Measurements from ENCODE around the gene GZF1.

DNA sequence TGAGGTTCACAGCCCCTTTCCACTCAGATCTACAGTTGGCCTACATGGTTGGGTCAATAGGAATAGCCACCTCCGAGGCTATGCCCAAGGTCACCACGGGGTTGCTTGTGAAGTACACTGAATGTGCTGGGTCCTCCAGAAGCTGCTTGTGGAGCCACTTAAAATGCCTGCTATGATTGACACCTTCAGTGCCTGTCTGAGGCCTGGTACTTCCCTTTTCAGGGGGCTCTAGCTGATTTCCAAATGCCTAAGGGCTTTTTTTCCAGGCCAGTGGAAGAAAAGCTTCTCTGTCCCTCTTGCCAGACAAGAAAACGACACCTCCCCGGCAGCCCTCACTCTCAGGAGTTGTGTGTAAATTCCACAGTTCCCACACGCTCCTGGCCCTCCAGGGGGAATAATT lies 17.6 kb upstream of the GZF1 start:
- TF ChIP-seq CTCF (IDR thresholded peaks at IDR 0.05; ENCODE audit: insufficient read depth, low read length) (no peak), GABPA (IDR thresholded peaks at IDR 0.05; ENCODE audit: low read depth) (no peak), POLR2AphosphoS5 (IDR thresholded peaks at IDR 0.05; ENCODE audit: low read depth) (no peak)
- TF ChIP-seq, protein P1, sequence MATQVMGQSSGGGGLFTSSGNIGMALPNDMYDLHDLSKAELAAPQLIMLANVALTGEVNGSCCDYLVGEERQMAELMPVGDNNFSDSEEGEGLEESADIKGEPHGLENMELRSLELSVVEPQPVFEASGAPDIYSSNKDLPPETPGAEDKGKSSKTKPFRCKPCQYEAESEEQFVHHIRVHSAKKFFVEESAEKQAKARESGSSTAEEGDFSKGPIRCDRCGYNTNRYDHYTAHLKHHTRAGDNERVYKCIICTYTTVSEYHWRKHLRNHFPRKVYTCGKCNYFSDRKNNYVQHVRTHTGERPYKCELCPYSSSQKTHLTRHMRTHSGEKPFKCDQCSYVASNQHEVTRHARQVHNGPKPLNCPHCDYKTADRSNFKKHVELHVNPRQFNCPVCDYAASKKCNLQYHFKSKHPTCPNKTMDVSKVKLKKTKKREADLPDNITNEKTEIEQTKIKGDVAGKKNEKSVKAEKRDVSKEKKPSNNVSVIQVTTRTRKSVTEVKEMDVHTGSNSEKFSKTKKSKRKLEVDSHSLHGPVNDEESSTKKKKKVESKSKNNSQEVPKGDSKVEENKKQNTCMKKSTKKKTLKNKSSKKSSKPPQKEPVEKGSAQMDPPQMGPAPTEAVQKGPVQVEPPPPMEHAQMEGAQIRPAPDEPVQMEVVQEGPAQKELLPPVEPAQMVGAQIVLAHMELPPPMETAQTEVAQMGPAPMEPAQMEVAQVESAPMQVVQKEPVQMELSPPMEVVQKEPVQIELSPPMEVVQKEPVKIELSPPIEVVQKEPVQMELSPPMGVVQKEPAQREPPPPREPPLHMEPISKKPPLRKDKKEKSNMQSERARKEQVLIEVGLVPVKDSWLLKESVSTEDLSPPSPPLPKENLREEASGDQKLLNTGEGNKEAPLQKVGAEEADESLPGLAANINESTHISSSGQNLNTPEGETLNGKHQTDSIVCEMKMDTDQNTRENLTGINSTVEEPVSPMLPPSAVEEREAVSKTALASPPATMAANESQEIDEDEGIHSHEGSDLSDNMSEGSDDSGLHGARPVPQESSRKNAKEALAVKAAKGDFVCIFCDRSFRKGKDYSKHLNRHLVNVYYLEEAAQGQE (IDR thresholded peaks at IDR 0.05; ENCODE audit: insufficient replicate concordance, low read depth), result no peak
